Transverse colon (tissue), 4 donors: ENCODE data around the gene AEBP2.

ENCODE experiments used
- EP300 ChIP-seq: sonication (generic); formaldehyde crosslinking; IDR thresholded peaks from one replicate; pipeline ENCODE4 v1.6.1; 2017; ENCODE audit warnings: antibody characterized with exemption, low read depth
- POLR2A ChIP-seq: fragments of 450-650 bp; IDR thresholded peaks from one replicate; pipeline ENCODE4 v1.6.1; 2016; ENCODE audit warnings: antibody characterized with exemption, mild to moderate bottlenecking, moderate library complexity
- POLR2AphosphoS5 ChIP-seq, 3 donors: sonication (generic); formaldehyde crosslinking; IDR thresholded peaks; one replicate each; pipeline ENCODE4 v1.6.1; 2016; ENCODE audit warnings: antibody characterized with exemption in 3 of 3
- TF ChIP-seq, protein P1 (sequence below), 5 experiments: fragments of 200-600 bp in 3 of 5; fragments of 450-650 bp in 2 of 5; sonication (generic) in 3 of 5; IDR thresholded peaks; 1 replicate in 2 of 5; 2 replicates in 3 of 5; pipeline ENCODE4 v1.5.1; 2016 to 2017; ENCODE audit warnings: antibody characterized with exemption in 5 of 5, inconsistent platforms in 3 of 5, mild to moderate bottlenecking in 2 of 5, moderate library complexity in 1 of 5

DNA sequence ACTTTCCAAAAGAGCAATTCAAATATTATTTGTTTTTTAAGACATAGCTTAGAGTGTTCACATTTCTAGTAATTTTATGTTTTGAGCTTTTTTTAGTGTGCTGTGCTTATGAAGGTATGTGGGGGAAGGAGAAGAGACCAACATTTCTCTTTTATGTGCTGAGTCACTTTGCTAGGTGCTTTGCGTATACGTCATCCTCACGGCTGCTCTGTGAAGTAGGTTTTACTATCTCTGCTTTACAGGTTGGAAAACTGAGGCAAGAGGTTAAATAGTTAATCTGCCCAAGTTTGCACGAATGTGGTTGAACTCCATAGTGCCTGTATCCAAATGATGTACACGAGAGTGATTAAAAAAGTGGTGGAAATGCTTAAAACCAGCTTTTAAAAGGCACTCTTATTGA is 75.9 kb downstream of the AEBP2 start:
- TF ChIP-seq POLR2A (no peak), POLR2AphosphoS5 (IDR thresholded peaks at IDR 0.05) (no peak), EP300 (no peak)
- TF ChIP-seq, protein P1, sequence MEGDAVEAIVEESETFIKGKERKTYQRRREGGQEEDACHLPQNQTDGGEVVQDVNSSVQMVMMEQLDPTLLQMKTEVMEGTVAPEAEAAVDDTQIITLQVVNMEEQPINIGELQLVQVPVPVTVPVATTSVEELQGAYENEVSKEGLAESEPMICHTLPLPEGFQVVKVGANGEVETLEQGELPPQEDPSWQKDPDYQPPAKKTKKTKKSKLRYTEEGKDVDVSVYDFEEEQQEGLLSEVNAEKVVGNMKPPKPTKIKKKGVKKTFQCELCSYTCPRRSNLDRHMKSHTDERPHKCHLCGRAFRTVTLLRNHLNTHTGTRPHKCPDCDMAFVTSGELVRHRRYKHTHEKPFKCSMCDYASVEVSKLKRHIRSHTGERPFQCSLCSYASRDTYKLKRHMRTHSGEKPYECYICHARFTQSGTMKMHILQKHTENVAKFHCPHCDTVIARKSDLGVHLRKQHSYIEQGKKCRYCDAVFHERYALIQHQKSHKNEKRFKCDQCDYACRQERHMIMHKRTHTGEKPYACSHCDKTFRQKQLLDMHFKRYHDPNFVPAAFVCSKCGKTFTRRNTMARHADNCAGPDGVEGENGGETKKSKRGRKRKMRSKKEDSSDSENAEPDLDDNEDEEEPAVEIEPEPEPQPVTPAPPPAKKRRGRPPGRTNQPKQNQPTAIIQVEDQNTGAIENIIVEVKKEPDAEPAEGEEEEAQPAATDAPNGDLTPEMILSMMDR (IDR thresholded peaks at IDR 0.05), result no peak
